ENCODE results near the gene RAB31.

DNA sequence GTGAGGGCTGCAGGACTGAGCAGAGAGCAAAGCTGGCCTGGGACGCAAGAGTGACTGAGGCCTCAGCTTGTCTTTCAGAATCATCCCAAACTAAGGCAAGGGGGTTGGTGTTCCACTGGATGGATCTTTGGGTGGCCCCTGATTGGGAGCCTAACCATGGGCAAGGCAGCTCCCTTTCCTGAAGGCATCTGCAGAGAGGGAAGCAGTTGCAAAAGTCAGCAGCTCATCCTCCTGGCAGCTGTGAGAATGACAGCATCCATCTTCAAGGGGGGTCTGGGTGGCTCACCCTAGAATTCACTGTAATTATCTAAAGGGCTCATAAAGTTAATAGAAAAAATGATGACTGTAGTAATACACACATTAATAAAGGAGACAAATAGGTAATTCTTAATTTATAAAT is 46.5 kb upstream of the RAB31 start:
- TF ChIP-seq, protein P1, sequence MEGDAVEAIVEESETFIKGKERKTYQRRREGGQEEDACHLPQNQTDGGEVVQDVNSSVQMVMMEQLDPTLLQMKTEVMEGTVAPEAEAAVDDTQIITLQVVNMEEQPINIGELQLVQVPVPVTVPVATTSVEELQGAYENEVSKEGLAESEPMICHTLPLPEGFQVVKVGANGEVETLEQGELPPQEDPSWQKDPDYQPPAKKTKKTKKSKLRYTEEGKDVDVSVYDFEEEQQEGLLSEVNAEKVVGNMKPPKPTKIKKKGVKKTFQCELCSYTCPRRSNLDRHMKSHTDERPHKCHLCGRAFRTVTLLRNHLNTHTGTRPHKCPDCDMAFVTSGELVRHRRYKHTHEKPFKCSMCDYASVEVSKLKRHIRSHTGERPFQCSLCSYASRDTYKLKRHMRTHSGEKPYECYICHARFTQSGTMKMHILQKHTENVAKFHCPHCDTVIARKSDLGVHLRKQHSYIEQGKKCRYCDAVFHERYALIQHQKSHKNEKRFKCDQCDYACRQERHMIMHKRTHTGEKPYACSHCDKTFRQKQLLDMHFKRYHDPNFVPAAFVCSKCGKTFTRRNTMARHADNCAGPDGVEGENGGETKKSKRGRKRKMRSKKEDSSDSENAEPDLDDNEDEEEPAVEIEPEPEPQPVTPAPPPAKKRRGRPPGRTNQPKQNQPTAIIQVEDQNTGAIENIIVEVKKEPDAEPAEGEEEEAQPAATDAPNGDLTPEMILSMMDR (optimal IDR thresholded peaks at IDR 0.05 in 1 of 3, IDR thresholded peaks at IDR 0.05 in 1 of 3, conservative IDR thresholded peaks at IDR 0.05 in 1 of 3; ENCODE audit: extremely low read depth in 1 of 3, insufficient read depth in 2 of 3, low read length in 3 of 3) = peak; percentile 33 to 74 (median 58)
- TF ChIP-seq EZH2 (IDR thresholded peaks at IDR 0.05; ENCODE audit: low read length) = no peak

Measured in keratinocyte (primary cell).